GM12878 (cell line): ENCODE data around the gene BEAN1.

Source experiments
- CHD1 ChIP-seq: IDR thresholded peaks from 2 replicates; pipeline ENCODE4 v1.6.1; 2012; ENCODE audit warnings: low read depth, low read length, improper control_type of control experiment
- NFIC ChIP-seq: IDR thresholded peaks from 2 replicates; pipeline ENCODE4 v1.6.1; 2012; ENCODE audit warnings: low read depth, mild to moderate bottlenecking, inconsistent platforms, low read length, moderate library complexity
- POLR2AphosphoS5 ChIP-seq: IDR thresholded peaks from 2 replicates; pipeline ENCODE4 v1.6.1; 2011; ENCODE audit warnings: mild to moderate bottlenecking, low read length, inconsistent platforms
- ZBED1 ChIP-seq: IDR thresholded peaks from 2 replicates; pipeline ENCODE4 v1.6.1; 2016; ENCODE audit warnings: borderline replicate concordance
- TF ChIP-seq, protein P1 (sequence below), 3 experiments: IDR thresholded peaks in 2 of 3; conservative IDR thresholded peaks in 1 of 3; 2 replicates each; pipeline ENCODE4 v1.5.1; 2011; ENCODE audit warnings: low read depth in 3 of 3, low read length in 3 of 3, mild to moderate bottlenecking in 3 of 3, control low read depth in 2 of 3, moderate library complexity in 2 of 3, inconsistent platforms in 1 of 3, mixed read lengths in 1 of 3; ENCODE audit not compliant: control insufficient read depth in 2 of 3, insufficient read depth in 1 of 3; ENCODE audit errors: extremely low read depth in 1 of 3

DNA sequence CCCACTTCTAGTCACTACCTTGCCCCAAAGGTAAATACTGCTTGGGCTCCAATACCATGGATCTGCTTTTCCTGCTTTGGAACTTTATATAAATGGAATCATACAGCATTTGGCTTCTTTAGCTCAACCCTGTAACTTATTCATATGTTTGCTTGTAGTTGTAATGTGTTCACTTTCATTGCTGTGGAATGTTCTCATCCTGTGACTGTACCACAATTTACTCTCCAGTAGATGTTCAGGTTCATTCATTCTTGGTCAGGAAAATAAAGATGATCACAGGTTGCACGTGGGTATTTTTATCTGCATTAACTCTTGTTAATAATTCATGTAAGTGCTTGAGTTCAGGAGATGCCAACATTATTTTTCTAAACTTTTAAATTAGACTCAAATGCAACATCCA, 6.7 kb upstream of the BEAN1 start:
- TF ChIP-seq NFIC, result no peak
- TF ChIP-seq, protein P1, sequence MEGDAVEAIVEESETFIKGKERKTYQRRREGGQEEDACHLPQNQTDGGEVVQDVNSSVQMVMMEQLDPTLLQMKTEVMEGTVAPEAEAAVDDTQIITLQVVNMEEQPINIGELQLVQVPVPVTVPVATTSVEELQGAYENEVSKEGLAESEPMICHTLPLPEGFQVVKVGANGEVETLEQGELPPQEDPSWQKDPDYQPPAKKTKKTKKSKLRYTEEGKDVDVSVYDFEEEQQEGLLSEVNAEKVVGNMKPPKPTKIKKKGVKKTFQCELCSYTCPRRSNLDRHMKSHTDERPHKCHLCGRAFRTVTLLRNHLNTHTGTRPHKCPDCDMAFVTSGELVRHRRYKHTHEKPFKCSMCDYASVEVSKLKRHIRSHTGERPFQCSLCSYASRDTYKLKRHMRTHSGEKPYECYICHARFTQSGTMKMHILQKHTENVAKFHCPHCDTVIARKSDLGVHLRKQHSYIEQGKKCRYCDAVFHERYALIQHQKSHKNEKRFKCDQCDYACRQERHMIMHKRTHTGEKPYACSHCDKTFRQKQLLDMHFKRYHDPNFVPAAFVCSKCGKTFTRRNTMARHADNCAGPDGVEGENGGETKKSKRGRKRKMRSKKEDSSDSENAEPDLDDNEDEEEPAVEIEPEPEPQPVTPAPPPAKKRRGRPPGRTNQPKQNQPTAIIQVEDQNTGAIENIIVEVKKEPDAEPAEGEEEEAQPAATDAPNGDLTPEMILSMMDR (IDR thresholded peaks at IDR 0.05 in 2 of 3, conservative IDR thresholded peaks at IDR 0.05 in 1 of 3; ENCODE audit: control insufficient read depth in 2 of 3, extremely low read depth in 1 of 3, insufficient read depth in 1 of 3, low read depth in 3 of 3, low read length in 3 of 3), result no peak
- TF ChIP-seq ZBED1, result no peak
- no peak for TF ChIP-seq CHD1
- TF ChIP-seq POLR2AphosphoS5, result no peak
